ENCODE data around the gene CLEC2A.
"Not testable (repeated sequence)": the region's sequence is repeated elsewhere in the genome, so short reads cannot be mapped to it uniquely, and the experiment has no call there.

The CLEC2A gene

GRCh38 chr12:9932270-9932669, at the start of gene CLEC2A:
Gene CLEC2A (minus strand): TSS chr12:9932370. CDS start chr12:9932329, 41 bp downstream.
- DNase-seq: no peak

- DNase-seq: no peak
Observed at GRCh38 chr12:9980126-9980525, 48.0 kb upstream of the CLEC2A start.

DNA sequence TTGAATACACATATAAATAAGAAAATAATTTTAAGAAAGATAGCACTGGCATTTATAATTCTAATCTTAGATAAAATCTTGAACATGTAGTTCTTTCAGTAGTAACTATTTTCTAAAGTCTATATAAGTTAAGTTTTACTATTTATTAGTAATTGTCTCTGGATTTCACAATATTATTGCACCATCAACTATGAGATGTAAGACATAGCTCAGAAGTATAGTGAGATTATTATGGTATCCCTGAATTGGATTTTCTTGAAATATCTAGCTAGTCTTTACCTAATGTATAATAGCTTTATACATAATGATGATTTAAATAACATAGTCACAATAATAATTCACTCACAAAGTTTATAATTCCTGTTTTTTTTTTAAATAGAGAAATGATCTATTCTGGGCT, 45.7 kb upstream of the CLEC2A start:
- DNase-seq: no peak

DNA sequence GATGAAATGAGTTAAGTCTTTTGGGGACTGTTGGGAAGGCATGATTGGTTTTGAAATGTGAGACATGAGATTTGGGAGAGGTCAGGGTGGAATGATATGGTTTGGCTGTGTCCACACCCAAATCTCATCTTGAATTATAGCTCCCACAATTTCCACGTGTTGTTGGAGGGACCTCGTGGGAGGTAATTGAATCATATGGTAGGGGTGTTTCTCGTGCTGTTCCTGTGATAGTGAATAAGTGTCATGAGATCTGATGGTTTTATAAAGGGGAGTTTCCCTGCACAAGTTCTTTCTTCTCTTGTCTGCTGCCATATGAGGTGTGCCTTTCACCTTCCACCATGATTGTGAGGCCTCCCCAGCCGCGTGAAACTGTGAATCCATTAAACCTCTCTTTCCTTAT, 44.5 kb upstream of the CLEC2A start:
- not testable (repeated sequence) for DNase-seq

- no peak for DNase-seq
Observed at GRCh38 chr12:9975614-9976013, 43.4 kb upstream of the CLEC2A start.

GRCh38 chr12:9974731-9975130, 42.6 kb upstream of the CLEC2A start:
- not testable (repeated sequence) for DNase-seq

DNA sequence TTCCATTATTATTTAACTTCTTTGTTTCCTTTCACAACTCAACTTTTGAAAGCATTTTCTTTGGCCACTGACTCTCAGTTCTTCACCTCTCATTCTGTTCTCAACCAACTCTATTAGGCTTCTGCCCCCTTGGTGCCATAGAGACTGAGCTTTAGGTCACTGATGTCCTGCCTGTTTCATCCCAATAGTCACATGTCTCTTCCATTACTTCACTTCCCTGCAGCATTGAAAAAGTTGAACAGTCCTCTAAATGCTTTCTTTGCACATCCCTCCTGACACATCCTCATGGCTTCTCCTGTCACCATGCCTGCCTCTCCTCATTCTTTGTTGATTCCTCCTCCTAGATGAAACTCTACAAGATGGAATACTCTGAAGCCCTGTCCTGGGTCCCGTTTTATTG, 41.8 kb upstream of the CLEC2A start:
- DNase-seq: no peak

GRCh38 chr12:9971181-9971580, 39.0 kb upstream of the CLEC2A start, which contains the start of gene CLEC12A:
Gene CLEC12A (plus strand): TSS chr12:9971409. CDS start chr12:9971597, 188 bp downstream.
- DNase-seq: no peak

DNA sequence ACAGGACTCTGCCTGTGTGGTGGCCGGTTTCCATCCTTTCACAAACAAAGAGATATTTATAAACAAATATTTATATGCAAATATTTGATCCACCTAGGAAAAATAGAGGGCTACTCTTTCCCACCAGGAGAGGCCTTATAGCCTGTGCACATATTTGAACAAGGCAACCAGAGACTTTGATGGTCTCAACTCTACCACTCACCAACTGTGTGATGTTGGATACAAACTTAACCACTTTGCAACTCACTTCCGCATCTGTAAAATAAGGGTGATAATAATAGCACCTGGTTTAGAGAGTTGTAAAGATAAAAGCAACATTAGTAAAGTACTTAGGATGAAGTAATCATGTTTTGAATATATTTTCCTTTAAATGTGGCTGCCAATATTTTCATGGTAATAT, 37.5 kb upstream of the CLEC2A start:
- no peak for DNase-seq

GRCh38 chr12:9961901-9962300, 29.7 kb upstream of the CLEC2A start:
- DNase-seq: no peak

GRCh38 chr12:9961106-9961505, 28.9 kb upstream of the CLEC2A start:
- DNase-seq: no peak

DNA sequence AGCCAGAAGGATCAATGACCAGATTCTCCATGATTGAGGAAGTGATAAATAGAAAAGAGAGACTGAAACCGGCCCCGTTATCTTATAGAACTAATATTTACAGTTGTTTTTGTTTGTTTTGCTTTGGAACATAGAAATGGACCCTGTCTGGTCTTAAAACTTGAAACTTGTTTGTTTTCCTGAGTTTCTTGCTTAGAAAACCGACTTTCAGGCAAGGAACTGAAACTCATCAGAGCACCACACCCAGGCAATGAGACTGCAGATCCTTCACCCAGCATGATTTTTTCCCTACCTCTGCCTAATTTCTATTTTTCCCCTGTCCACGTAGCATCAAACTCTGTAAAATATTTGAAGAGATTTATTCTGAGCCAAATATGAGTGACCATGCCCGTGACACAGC, 28.4 kb upstream of the CLEC2A start:
- DNase-seq: no peak

DNA sequence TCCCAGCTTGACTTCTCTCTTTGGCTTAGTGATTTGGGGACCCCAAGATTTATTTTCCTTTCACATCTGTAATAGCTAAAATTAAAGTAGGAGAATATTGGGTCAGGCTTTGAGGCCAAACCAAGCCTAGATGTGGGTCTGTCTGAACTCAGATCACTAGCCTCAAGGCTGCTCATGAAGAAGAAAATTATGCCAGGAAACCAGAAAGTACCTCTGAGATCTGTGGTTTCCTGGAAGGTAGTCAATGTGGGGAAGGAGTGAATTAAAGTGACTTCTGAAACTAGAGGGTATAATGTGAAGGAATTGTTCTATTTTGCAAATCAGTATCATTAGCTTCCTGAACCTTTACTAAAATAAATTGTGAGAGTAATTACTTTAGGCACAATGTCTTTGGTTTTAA, 25.7 kb upstream of the CLEC2A start:
- DNase-seq: no peak

DNA sequence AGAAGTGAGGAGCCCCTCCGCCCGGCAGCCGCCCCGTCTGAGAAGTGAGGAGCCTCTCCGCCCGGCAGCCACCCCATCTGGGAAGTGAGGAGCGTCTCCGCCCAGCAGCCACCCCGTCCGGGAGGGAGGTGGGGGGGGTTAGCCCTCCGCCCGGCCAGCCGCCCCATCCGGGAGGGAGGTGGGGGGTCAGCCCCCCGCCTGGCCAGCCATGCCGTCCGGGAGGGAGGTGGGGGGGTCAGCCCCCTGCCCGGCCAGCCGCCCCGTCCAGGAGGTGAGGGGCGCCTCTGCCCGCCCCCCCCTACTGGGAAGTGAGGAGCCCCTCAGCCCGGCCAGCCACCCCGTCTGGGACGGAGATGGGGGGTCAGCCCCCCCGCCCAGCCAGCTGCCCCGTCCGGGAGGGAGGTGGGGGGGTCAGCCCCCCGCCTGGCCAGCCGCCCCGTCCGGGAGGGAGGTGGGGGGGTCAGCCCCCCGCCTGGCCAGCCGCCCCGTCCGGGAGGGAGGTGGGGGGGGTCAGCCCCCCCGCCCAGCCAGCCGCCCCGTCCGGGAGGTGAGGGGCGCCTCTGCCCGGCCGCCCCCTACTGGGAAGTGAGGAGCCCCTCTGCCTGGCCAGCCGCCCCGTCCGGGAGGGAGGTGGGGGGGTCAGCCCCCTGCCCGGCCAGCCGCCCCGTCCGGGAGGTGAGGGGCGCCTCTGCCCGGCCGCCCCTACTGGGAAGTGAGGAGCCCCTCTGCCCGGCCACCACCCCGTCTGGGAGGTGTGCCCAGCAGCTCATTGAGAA, 21.0 kb upstream of the CLEC2A start:
- not testable (repeated sequence) for DNase-seq

- DNase-seq: no peak
Observed at GRCh38 chr12:9951026-9951675, 19.0 kb upstream of the CLEC2A start.

DNA sequence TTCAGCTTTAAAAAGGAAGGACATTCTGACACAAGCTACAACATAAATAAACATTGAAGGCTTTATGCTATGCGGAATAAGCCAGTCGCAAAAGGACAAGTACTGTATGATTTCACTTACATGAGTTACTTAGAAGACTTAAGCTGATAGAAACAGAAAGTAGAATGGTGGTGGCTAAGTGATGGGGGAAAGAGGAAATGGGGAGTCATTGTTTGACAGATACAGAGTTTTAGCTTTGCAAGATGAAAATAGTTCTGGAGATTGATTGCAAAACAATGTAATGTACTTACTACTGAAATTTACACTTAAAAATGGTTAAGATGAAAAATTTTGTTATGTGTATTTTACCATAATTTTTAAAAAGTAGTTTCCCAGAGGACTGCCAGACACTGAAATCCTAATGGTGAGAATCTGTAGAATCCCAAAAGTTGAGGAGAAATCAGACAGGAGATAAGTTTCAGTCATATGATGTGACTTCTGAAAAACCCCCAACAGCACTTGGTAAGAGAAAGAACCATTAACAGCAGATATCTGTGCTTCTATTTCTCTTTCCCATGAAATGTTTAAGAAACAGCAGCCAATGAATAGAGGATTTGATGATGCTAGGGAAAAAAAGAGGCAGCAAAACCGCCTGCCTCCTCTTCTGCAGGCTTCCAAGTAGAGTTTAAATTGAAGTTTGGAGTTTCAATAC, 16.6 kb upstream of the CLEC2A start:
- DNase-seq: no peak

DNA sequence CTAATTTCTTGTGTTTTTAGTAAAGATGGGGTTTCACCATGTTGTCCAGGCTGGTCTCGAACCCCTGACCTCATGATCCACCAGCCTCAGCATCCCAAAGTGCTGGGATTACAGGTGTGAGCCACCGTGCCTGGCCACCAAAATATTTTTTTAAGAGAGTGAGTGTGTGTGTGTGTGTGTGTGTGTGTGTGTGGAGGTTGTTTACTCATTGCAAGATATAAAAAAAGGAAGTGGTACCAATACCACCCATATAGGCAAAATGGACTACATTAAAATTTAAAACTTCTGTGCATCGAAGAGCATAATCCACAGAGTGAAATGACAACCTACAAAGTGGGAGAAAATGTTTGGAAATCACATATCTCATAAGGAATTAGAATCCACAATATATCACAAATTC, 15.5 kb upstream of the CLEC2A start:
- DNase-seq: no peak

- DNase-seq: no peak
Observed at GRCh38 chr12:9944391-9944790, 12.2 kb upstream of the CLEC2A start.

- DNase-seq: no peak
Observed at GRCh38 chr12:9943240-9943639, 11.1 kb upstream of the CLEC2A start.

GRCh38 chr12:9941838-9942237, 9.7 kb upstream of the CLEC2A start:
- no peak for DNase-seq

DNA sequence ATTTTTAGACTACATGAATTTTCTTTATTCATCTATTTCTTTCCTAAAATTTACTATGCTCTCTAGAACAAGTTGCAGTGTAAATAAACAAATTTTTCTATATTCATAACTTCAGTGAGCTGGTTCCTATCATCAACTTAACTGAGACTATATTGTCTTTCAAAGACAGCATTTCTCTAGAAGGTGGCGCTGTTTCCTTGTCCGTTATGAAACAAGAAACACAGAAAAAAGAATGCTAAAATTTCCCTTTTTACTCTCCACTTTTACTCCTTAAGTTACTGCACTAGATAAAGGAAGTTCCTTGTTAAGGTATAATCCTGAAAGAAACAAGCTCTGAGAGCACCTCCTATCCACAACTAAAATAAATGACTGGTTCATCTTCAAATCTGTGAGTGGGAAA, 8.2 kb upstream of the CLEC2A start:
- no peak for DNase-seq

DNA sequence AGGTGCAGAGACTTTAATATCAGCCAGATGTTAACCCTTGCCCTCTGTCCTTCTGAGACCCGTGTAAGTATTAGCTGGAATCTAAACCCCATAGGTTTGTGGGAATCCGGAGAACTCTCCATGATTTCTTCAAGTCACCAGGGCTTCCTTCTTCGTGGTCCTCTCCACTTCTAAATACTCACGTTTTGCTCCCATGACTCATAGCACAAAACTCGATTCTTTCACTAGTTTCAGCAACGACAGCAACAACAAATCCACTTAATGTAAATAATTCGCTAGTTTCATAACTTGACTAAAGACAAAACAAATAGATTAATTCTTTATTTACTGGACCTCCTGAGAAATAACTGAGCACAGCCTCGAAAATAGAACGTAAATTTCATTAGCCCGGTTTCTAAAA, 4.4 kb upstream of the CLEC2A start:
- DNase-seq: no peak

DNA sequence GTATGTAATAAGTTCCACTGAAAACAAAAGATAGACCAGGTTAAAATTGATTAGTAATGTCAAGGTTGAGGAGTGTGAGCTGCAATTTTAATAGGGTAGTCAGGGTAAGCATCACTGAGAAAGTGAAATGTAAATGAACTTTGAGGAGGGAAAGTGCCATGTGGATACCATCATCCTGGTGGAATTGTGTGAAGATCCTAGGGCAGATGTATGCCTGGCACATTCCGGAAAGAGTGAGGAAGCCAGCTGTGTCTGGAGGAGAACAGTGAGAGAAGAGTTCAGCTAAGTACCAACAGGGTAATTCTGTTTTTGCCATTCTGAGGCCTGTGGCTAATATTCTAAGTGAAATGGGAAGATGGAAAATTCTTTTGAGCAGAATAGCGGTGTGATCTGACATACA, 2.9 kb upstream of the CLEC2A start:
- DNase-seq: no peak

- DNase-seq: no peak
Observed at GRCh38 chr12:9933958-9934357, 1.8 kb upstream of the CLEC2A start.
